ENCODE results near the gene MCU. TPM values are rescaled to one million over a fixed set of nuclear protein-coding genes. Genes with fewer than 3 reads are reported as not detected.

The MCU gene
- total and polyA plus RNA-seq, 2 experiments from 2014 or later = 14.9 to 22.8 TPM

DNA sequence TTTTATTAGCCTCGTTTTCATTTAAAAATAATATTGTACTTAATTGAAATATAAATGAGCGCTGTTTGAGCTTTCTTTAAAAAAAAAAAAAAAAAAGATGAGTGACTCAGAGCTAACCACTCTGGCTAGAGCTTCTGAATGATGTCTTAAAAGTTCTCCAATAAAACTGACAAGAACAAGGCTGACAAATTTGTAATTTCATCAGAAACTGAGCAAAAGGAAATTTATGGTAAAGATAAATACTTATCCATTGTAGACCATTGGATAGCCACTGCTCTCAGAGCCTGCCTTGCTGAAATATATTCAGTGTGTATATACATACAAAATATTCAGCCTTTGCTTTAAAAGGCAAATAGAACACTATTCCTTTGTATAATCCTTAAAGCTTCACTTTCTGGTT is 110.4 kb downstream of the MCU start:
- Histone ChIP-seq H3K36me3 (no peaks in the 10 kb centered on the region), H3K27ac (no peak overlapping the region), H3K4me3 (no peak overlapping the region), H3K4me1 (ENCODE audit: low read depth) (no peaks in the 10 kb centered on the region), H3K9me3 (ENCODE audit: low read depth) (no peaks in the 10 kb centered on the region), H3K27me3 (no peaks in the 10 kb centered on the region)
- TF ChIP-seq, protein P1, sequence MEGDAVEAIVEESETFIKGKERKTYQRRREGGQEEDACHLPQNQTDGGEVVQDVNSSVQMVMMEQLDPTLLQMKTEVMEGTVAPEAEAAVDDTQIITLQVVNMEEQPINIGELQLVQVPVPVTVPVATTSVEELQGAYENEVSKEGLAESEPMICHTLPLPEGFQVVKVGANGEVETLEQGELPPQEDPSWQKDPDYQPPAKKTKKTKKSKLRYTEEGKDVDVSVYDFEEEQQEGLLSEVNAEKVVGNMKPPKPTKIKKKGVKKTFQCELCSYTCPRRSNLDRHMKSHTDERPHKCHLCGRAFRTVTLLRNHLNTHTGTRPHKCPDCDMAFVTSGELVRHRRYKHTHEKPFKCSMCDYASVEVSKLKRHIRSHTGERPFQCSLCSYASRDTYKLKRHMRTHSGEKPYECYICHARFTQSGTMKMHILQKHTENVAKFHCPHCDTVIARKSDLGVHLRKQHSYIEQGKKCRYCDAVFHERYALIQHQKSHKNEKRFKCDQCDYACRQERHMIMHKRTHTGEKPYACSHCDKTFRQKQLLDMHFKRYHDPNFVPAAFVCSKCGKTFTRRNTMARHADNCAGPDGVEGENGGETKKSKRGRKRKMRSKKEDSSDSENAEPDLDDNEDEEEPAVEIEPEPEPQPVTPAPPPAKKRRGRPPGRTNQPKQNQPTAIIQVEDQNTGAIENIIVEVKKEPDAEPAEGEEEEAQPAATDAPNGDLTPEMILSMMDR (IDR thresholded peaks at IDR 0.05; ENCODE audit: low read depth, low read length) = no peak
- peak in 1 of 2 donors; percentile 41 for DNase-seq (ENCODE audit: low read depth in 1 of 2, low spot score in 1 of 2)

DNA sequence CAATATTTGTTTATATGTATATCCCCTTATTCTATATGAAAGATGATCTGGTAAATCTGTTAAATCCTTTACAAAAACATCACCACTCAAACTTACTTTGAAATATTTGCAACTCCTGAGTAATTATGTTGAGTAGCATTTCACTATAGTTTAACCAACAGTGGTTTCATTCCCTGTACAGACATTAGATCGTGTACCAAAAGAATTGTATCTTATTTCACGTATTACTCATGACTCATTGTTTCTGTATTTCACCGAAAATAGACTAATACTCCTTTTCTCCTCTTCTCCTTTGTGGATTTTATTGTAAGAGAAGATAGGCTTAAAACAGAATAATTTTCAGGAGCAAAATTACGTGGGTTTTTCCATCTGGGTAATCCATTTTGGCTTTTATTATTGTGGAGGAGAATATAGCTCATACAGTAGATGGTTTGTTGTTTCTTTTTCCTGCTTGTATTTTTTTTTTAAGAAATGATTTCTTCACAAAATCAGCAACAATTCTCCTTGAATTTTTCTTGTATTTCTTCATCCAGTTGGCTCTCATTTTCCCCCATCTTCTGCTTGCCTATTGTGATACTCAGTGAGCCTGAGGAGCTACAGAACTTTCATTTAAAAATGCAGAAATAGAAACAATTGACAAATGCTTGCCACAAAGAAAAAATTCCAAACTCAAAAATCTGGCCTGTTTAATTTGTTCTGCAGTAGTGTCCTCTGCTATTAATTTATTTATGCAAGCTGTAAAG is 111.0 kb downstream of the MCU start:
- DNase-seq (ENCODE audit: low read depth in 1 of 2, low spot score in 1 of 2) = peak in 1 of 2 donors; percentile 65
- Histone ChIP-seq H3K36me3 (no peaks in the 10 kb centered on the region), H3K4me3 (no peak overlapping the region), H3K27ac (no peak overlapping the region), H3K4me1 (ENCODE audit: low read depth) (no peaks in the 10 kb centered on the region), H3K27me3 (no peaks in the 10 kb centered on the region), H3K9me3 (ENCODE audit: low read depth) (no peaks in the 10 kb centered on the region)
- TF ChIP-seq, protein P1 (IDR thresholded peaks at IDR 0.05; ENCODE audit: low read depth, low read length) = no peak

DNA sequence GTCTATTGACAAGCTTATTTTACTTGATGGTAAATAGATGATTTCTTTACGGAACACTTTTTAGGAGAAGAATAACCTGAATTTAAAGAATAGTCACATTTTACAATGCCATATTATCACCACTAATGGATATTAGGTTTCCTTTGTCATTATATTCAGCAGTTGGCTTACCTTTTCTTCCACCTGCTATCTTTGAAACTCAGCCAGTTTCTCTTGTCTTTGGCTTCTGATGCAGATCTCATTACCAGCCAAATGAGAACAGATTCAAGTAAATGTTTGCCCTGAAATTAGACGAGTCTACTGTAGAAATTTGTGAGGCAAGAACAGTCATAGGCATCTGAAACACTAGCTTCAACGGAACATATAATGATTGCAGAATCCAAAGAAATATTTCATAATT is 116.1 kb downstream of the MCU start:
- no peak for DNase-seq (ENCODE audit: low read depth in 1 of 2, low spot score in 1 of 2)
- Histone ChIP-seq H3K27ac (no peak overlapping the region), H3K4me3 (no peak overlapping the region), H3K4me1 (ENCODE audit: low read depth) (no peaks in the 10 kb centered on the region), H3K36me3 (no peaks in the 10 kb centered on the region), H3K27me3 (no peaks in the 10 kb centered on the region), H3K9me3 (ENCODE audit: low read depth) (no peaks in the 10 kb centered on the region)
- TF ChIP-seq, protein P1 (IDR thresholded peaks at IDR 0.05; ENCODE audit: low read depth, low read length) = no peak

DNA sequence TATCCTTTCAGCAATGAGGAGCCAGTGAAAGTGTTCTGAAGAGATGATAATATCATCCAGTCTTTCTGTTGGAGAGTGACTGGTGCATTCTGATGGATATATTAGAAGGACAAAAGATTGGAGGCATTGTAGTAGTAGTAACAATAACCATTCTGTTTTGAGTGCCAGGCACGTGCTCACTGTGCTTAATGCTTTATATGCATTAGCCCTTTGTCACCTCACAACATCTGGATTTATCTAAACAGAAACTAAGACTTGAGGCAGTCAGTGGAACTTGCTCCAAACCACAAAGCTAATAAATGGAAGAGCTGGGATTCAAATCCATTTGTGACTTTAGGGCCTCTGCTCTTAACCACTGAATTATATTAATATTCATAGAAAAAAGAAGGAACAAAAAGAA is 117.1 kb downstream of the MCU start:
- TF ChIP-seq, protein P1 (IDR thresholded peaks at IDR 0.05; ENCODE audit: low read depth, low read length) = no peak
- H3K27me3 ChIP-seq = no peaks in the 10 kb centered on the region
- H3K27ac ChIP-seq = no peak overlapping the region
- H3K4me3 ChIP-seq = no peak overlapping the region
- H3K4me1 ChIP-seq (ENCODE audit: low read depth) = peaks cover 1% of the 10 kb centered on the region
- DNase-seq (ENCODE audit: low read depth in 1 of 2, low spot score in 1 of 2) = no peak
- H3K36me3 ChIP-seq = no peaks in the 10 kb centered on the region
- H3K9me3 ChIP-seq (ENCODE audit: low read depth) = no peaks in the 10 kb centered on the region

DNA sequence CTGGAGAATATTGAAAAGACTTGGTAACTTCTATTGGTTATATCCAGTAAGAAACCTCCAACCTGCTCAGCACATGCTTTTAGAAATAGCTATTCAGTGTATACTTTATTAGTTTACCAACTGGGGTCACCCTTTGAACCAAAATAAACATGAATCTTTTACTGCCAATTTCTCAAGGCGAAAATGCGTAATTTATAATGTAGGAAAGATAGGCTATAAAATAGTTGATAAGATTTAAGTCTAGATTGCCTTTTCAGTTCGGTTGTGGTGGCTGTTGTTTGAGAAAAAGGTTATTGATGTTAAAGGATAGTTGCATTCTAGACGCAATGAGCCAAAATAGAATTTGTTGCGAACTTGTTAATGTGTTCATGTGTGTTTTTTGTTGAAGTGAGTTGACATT is 119.0 kb downstream of the MCU start:
- H3K36me3 ChIP-seq = no peaks in the 10 kb centered on the region
- DNase-seq (ENCODE audit: low read depth in 1 of 2, low spot score in 1 of 2) = no peak
- H3K4me3 ChIP-seq = no peak overlapping the region
- peaks cover 4% of the 10 kb centered on the region for H3K4me1 ChIP-seq (ENCODE audit: low read depth)
- H3K27ac ChIP-seq = no peak overlapping the region
- H3K9me3 ChIP-seq (ENCODE audit: low read depth) = no peaks in the 10 kb centered on the region
- TF ChIP-seq, protein P1 (IDR thresholded peaks at IDR 0.05; ENCODE audit: low read depth, low read length) = no peak
- H3K27me3 ChIP-seq = no peaks in the 10 kb centered on the region
